ENCODE results near the gene FGD3.

The FGD3 gene

GRCh38 chr9:92954886-92955285 is 7.6 kb downstream of the FGD3 start:
- no peak for DNase-seq

GRCh38 chr9:92960561-92961290 is 13.4 kb downstream of the FGD3 start:
- no peak for DNase-seq

GRCh38 chr9:92961627-92962302 is 14.4 kb downstream of the FGD3 start:
- no peak for DNase-seq

- DNase-seq: no peak
These were observed 15.0 kb downstream of the FGD3 start for GRCh38 chr9:92962303-92962649.

GRCh38 chr9:92962846-92963245 is 15.5 kb downstream of the FGD3 start:
- DNase-seq: no peak

GRCh38 chr9:92963831-92964606 is 16.7 kb downstream of the FGD3 start:
- DNase-seq: no peak

GRCh38 chr9:92964607-92965060 is 17.3 kb downstream of the FGD3 start:
- DNase-seq: no peak

- no peak for DNase-seq
These were observed 17.9 kb downstream of the FGD3 start for GRCh38 chr9:92965061-92965758.

GRCh38 chr9:92965759-92966517 is 18.6 kb downstream of the FGD3 start:
- DNase-seq: no peak

- DNase-seq: no peak
These were observed 19.1 kb downstream of the FGD3 start for GRCh38 chr9:92966518-92966800.

- no peak for DNase-seq
These were observed 20.8 kb downstream of the FGD3 start for GRCh38 chr9:92968081-92968480.

- no peak for DNase-seq
These were observed 22.5 kb downstream of the FGD3 start for GRCh38 chr9:92969516-92970466.

- DNase-seq: peak; percentile 34
These were observed 23.2 kb downstream of the FGD3 start for GRCh38 chr9:92970467-92970923.

GRCh38 chr9:92971121-92971520 is 23.8 kb downstream of the FGD3 start:
- DNase-seq: peak; percentile 16

- no peak for DNase-seq
These were observed 24.5 kb downstream of the FGD3 start for GRCh38 chr9:92971776-92972175.

- DNase-seq: no peak
These were observed 26.4 kb downstream of the FGD3 start for GRCh38 chr9:92973700-92974099.

- no peak for DNase-seq
These were observed 26.9 kb downstream of the FGD3 start for GRCh38 chr9:92974161-92974661.

- no peak for DNase-seq
These were observed 27.7 kb downstream of the FGD3 start for GRCh38 chr9:92974761-92975755.

- no peak for DNase-seq
These were observed 29.1 kb downstream of the FGD3 start for GRCh38 chr9:92976431-92976830.

GRCh38 chr9:92977279-92977678 is 30.0 kb downstream of the FGD3 start:
- no peak for DNase-seq

All from NCI-H226 (cell line).